Measurements from ENCODE around the gene MCC. TPM values are rescaled to one million over a fixed set of nuclear protein-coding genes. Genes with fewer than 3 reads are reported as not detected.
"Not testable (repeated sequence)": the region's sequence is repeated elsewhere in the genome, so short reads cannot be mapped to it uniquely, and the experiment has no call there.

The MCC gene
- total RNA-seq, 1 donor from 2014 or later = 15.1 TPM

GRCh38 chr5:113435575-113435974 lies 52.7 kb downstream of the MCC start:
- Histone ChIP-seq H3K4me1 (ENCODE audit: control insufficient read depth in 3 of 3, insufficient read depth in 3 of 3, low read length in 3 of 3) (no peaks in the 10 kb centered on the region), H3K9me3 (ENCODE audit: control insufficient read depth in 3 of 3, low read length in 3 of 3) (no peaks in the 10 kb centered on the region), H3K27me3 (ENCODE audit: control insufficient read depth in 3 of 3, insufficient read depth in 3 of 3, low read length in 3 of 3) (no peaks in the 10 kb centered on the region), H3K36me3 (ENCODE audit: control insufficient read depth in 3 of 3, insufficient read depth in 3 of 3, low read length in 3 of 3) (no peaks in the 10 kb centered on the region), H3K27ac (ENCODE audit: low read depth, low read length) (no peak overlapping the region), H3K4me3 (ENCODE audit: low read length in 3 of 3) (no peak overlapping the region), H3K9ac (ENCODE audit: low read depth in 1 of 3, low read length in 3 of 3) (no peak overlapping the region)

DNA sequence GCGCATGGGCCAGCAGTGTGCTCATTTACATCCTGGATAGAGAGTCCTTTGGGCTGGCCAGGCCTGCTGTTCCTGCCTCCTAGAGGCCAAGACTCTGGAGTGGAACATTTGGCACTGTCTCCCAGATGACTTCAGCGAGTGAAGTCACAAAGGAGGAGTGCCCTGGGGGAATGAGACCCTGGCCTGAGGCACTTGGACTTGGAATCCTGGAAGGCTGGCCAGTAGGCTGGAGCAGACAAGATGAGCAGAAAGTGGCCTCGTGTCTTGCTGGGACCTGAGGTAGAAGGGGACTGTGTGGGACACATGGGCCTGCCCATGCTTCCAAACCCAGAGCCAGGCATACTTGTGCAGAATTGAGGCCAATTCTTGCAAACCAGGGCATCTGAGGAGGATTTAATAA lies 53.4 kb downstream of the MCC start, which contains the start of gene TSSK1B:
TSSK1B (minus strand) TSS at position 101 of the 400 bp plus-strand sequence. CDS start 150 bp downstream, outside the sequence.
- H3K27ac ChIP-seq (ENCODE audit: low read depth, low read length) = no peak within 1 kb of the TSS
- no peak within 1 kb of the TSS for H3K9ac ChIP-seq (ENCODE audit: low read depth in 1 of 3, low read length in 3 of 3)
- no peaks in the 10 kb centered on the region for H3K9me3 ChIP-seq (ENCODE audit: control insufficient read depth in 3 of 3, low read length in 3 of 3)
- H3K4me3 ChIP-seq (ENCODE audit: low read length in 3 of 3) = no peak within 1 kb of the TSS
- H3K27me3 ChIP-seq (ENCODE audit: control insufficient read depth in 3 of 3, insufficient read depth in 3 of 3, low read length in 3 of 3) = no peaks in the 10 kb centered on the region
- H3K36me3 ChIP-seq (ENCODE audit: control insufficient read depth in 3 of 3, insufficient read depth in 3 of 3, low read length in 3 of 3) = no peaks in the 10 kb centered on the region
- H3K4me1 ChIP-seq (ENCODE audit: control insufficient read depth in 3 of 3, insufficient read depth in 3 of 3, low read length in 3 of 3) = no peaks in the 10 kb centered on the region

DNA sequence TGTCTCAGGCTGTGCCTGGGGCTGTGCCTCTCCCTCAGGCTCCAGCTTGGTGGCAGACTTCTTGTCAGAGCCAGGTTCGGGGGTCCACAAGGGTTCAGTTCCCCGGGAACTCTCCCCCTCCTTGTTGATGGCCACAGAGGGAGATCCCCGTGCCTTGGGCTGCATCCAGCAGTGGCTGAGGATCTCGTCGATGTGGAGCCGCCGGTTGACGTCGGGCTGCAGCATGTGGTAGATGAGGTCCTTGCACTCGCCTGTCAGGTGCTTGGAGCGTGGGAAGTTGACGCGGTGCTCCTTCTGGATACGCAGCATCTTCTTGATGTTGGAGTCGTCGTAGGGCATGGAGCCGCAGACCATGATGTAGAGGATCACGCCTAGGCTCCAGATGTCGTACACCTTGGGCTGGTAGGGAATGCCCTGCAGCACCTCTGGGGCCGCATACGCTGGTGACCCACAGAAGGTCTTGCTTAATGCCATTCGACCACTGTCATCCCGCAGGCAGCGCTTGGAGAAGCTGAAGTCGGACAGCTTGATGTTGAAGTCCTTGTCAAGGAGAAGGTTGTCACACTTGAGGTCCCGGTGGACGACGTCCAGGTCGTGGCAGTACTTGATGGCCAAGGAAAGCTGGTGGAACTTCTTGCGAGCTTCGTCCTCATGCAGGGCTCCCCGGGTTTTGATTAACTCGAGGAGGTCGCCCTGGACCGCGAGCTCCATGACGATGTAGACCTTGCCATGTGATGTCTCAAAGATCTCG lies 54.2 kb downstream of the MCC start:
- Histone ChIP-seq H3K9me3 (ENCODE audit: control insufficient read depth in 3 of 3, low read length in 3 of 3) (no peaks in the 10 kb centered on the region), H3K36me3 (ENCODE audit: control insufficient read depth in 3 of 3, insufficient read depth in 3 of 3, low read length in 3 of 3) (no peaks in the 10 kb centered on the region), H3K27me3 (ENCODE audit: control insufficient read depth in 3 of 3, insufficient read depth in 3 of 3, low read length in 3 of 3) (no peaks in the 10 kb centered on the region), H3K4me1 (ENCODE audit: control insufficient read depth in 3 of 3, insufficient read depth in 3 of 3, low read length in 3 of 3) (no peaks in the 10 kb centered on the region), H3K27ac (ENCODE audit: low read depth, low read length) (no peak overlapping the region), H3K9ac (ENCODE audit: low read depth in 1 of 3, low read length in 3 of 3) (no peak overlapping the region), H3K4me3 (ENCODE audit: low read length in 3 of 3) (no peak overlapping the region)

DNA sequence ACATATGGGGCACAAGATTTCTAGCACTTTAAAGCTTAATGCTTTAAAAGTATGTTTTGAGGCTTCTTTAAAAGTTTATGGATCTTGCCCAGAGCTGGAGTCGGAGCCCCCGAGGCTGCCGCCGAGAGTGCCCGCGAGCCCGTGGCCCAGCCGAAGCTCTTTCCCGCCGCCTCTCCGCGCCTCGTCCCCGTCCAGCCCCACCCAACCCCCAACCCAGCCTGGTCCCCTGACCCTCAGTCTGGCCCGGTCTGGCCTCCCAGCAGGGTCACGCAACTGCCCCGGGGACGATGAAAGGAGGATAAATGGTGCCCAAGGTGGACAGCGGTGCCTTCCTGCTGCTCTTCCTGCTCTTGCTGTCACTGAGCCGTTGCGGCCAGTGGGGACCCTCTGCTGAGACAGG lies 55.2 kb downstream of the MCC start:
- no peaks in the 10 kb centered on the region for H3K27me3 ChIP-seq (ENCODE audit: control insufficient read depth in 3 of 3, insufficient read depth in 3 of 3, low read length in 3 of 3)
- no peak overlapping the region for H3K27ac ChIP-seq (ENCODE audit: low read depth, low read length)
- no peaks in the 10 kb centered on the region for H3K36me3 ChIP-seq (ENCODE audit: control insufficient read depth in 3 of 3, insufficient read depth in 3 of 3, low read length in 3 of 3)
- no peak overlapping the region for H3K9ac ChIP-seq (ENCODE audit: low read depth in 1 of 3, low read length in 3 of 3)
- H3K4me3 ChIP-seq (ENCODE audit: low read length in 3 of 3) = no peak overlapping the region
- H3K4me1 ChIP-seq (ENCODE audit: control insufficient read depth in 3 of 3, insufficient read depth in 3 of 3, low read length in 3 of 3) = no peaks in the 10 kb centered on the region
- no peaks in the 10 kb centered on the region for H3K9me3 ChIP-seq (ENCODE audit: control insufficient read depth in 3 of 3, low read length in 3 of 3)

GRCh38 chr5:113427871-113428574 lies 60.2 kb downstream of the MCC start:
- no peaks in the 10 kb centered on the region for H3K9me3 ChIP-seq (ENCODE audit: control insufficient read depth in 3 of 3, low read length in 3 of 3)
- H3K4me1 ChIP-seq (ENCODE audit: control insufficient read depth in 3 of 3, insufficient read depth in 3 of 3, low read length in 3 of 3) = no peaks in the 10 kb centered on the region
- H3K9ac ChIP-seq (ENCODE audit: low read depth in 1 of 3, low read length in 3 of 3) = no peak overlapping the region
- no peaks in the 10 kb centered on the region for H3K27me3 ChIP-seq (ENCODE audit: control insufficient read depth in 3 of 3, insufficient read depth in 3 of 3, low read length in 3 of 3)
- no peak overlapping the region for H3K27ac ChIP-seq (ENCODE audit: low read depth, low read length)
- H3K4me3 ChIP-seq (ENCODE audit: low read length in 3 of 3) = no peak overlapping the region
- no peaks in the 10 kb centered on the region for H3K36me3 ChIP-seq (ENCODE audit: control insufficient read depth in 3 of 3, insufficient read depth in 3 of 3, low read length in 3 of 3)

DNA sequence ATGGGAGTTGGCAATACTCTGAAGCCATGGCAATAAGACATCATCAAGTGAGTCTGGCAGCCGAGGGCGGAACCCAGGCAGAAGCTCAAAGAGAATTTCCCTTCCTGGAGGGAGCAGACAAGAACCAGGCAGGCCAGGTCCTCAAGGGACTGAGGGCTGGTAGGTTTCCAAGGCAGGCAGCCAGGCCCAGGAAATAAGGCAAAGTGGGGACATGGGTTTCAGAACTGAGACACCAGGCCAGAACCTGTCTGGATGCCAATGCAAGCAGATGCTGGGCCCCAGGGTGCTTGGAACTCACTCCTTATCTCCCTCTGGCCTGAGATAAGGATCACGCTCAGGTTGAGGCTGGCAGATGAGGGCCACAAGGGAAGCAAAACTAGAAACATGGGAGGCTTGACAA lies 62.3 kb downstream of the MCC start:
- H3K4me3 ChIP-seq (ENCODE audit: low read length in 3 of 3) = no peak overlapping the region
- no peaks in the 10 kb centered on the region for H3K27me3 ChIP-seq (ENCODE audit: control insufficient read depth in 3 of 3, insufficient read depth in 3 of 3, low read length in 3 of 3)
- H3K36me3 ChIP-seq (ENCODE audit: control insufficient read depth in 3 of 3, insufficient read depth in 3 of 3, low read length in 3 of 3) = no peaks in the 10 kb centered on the region
- H3K9ac ChIP-seq (ENCODE audit: low read depth in 1 of 3, low read length in 3 of 3) = no peak overlapping the region
- H3K4me1 ChIP-seq (ENCODE audit: control insufficient read depth in 3 of 3, insufficient read depth in 3 of 3, low read length in 3 of 3) = no peaks in the 10 kb centered on the region
- H3K27ac ChIP-seq (ENCODE audit: low read depth, low read length) = no peak overlapping the region
- H3K9me3 ChIP-seq (ENCODE audit: control insufficient read depth in 3 of 3, low read length in 3 of 3) = no peaks in the 10 kb centered on the region

DNA sequence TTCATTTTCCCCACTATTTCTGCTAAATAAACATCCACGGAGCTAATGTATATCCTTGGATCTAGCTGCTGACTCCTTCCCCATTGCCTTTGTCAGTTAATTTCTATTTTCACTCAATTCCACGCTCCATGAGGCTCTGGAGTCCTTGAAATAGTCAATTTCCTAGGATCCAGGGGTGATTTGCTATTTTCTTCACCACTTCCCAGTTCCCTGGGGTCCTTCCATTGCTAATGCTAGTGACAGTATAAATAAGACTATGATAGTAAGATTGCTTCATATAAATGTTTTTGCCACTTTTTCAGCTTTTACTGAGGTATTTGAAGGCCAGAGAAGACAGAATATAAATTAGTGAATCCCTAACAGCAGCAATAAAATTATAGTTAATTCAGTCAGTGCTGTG lies 66.6 kb downstream of the MCC start:
- no peaks in the 10 kb centered on the region for H3K36me3 ChIP-seq (ENCODE audit: control insufficient read depth in 3 of 3, insufficient read depth in 3 of 3, low read length in 3 of 3)
- H3K4me1 ChIP-seq (ENCODE audit: control insufficient read depth in 3 of 3, insufficient read depth in 3 of 3, low read length in 3 of 3) = no peaks in the 10 kb centered on the region

GRCh38 chr5:113405530-113405929 lies 82.7 kb downstream of the MCC start:
- H3K36me3 ChIP-seq (ENCODE audit: control insufficient read depth in 3 of 3, insufficient read depth in 3 of 3, low read length in 3 of 3) = no peaks in the 10 kb centered on the region
- no peak overlapping the region for H3K9ac ChIP-seq (ENCODE audit: low read depth in 1 of 3, low read length in 3 of 3)
- H3K27ac ChIP-seq (ENCODE audit: low read depth, low read length) = no peak overlapping the region
- no peaks in the 10 kb centered on the region for H3K9me3 ChIP-seq (ENCODE audit: control insufficient read depth in 3 of 3, low read length in 3 of 3)
- no peak overlapping the region for H3K4me3 ChIP-seq (ENCODE audit: low read length in 3 of 3)
- no peaks in the 10 kb centered on the region for H3K4me1 ChIP-seq (ENCODE audit: control insufficient read depth in 3 of 3, insufficient read depth in 3 of 3, low read length in 3 of 3)
- no peaks in the 10 kb centered on the region for H3K27me3 ChIP-seq (ENCODE audit: control insufficient read depth in 3 of 3, insufficient read depth in 3 of 3, low read length in 3 of 3)

More for the DNA sequence above, 66.6 kb downstream of the MCC start:
- Histone ChIP-seq H3K27me3 (ENCODE audit: control insufficient read depth in 3 of 3, insufficient read depth in 3 of 3, low read length in 3 of 3) (no peaks in the 10 kb centered on the region), H3K9ac (ENCODE audit: low read depth in 1 of 3, low read length in 3 of 3) (no peak overlapping the region), H3K4me3 (ENCODE audit: low read length in 3 of 3) (no peak overlapping the region), H3K27ac (ENCODE audit: low read depth, low read length) (no peak overlapping the region), H3K9me3 (ENCODE audit: control insufficient read depth in 3 of 3, low read length in 3 of 3) (no peaks in the 10 kb centered on the region)

- no peaks in the 10 kb centered on the region for H3K27me3 ChIP-seq (ENCODE audit: control insufficient read depth in 3 of 3, insufficient read depth in 3 of 3, low read length in 3 of 3)
- H3K4me3 ChIP-seq (ENCODE audit: low read length in 3 of 3) = no peak overlapping the region
- no peak overlapping the region for H3K9ac ChIP-seq (ENCODE audit: low read depth in 1 of 3, low read length in 3 of 3)
- H3K36me3 ChIP-seq (ENCODE audit: control insufficient read depth in 3 of 3, insufficient read depth in 3 of 3, low read length in 3 of 3) = no peaks in the 10 kb centered on the region
- no peak overlapping the region for H3K27ac ChIP-seq (ENCODE audit: low read depth, low read length)
- H3K9me3 ChIP-seq (ENCODE audit: control insufficient read depth in 3 of 3, low read length in 3 of 3) = no peaks in the 10 kb centered on the region
- no peaks in the 10 kb centered on the region for H3K4me1 ChIP-seq (ENCODE audit: control insufficient read depth in 3 of 3, insufficient read depth in 3 of 3, low read length in 3 of 3)
Measured at GRCh38 chr5:113404269-113404668, 84.0 kb downstream of the MCC start.

DNA sequence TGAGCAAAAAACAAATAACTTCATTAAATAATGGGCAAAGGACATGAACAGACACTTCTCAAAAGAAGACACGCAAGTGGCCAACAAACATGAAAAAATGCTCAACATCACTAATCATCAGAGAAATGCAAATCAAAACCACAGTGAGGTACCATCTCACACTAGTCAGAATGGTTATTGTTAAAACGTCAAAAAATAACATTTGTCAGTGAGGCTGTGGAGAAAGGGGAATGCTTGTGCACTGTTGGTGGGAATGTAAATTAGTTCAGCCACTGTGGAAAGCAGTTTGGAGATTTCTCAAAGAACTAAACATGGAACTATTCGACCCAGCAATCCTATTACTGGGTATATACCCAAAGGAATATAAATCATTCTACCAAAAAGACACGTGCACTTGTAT lies 90.3 kb downstream of the MCC start:
- not testable (repeated sequence) for H3K27ac ChIP-seq (ENCODE audit: low read depth, low read length)

More for the DNA sequence above, 90.3 kb downstream of the MCC start:
- not testable (repeated sequence) for H3K9ac ChIP-seq (ENCODE audit: low read depth in 1 of 3, low read length in 3 of 3); H3K4me3 ChIP-seq (ENCODE audit: low read length in 3 of 3); H3K27me3 ChIP-seq (ENCODE audit: control insufficient read depth in 3 of 3, insufficient read depth in 3 of 3, low read length in 3 of 3); H3K36me3 ChIP-seq (ENCODE audit: control insufficient read depth in 3 of 3, insufficient read depth in 3 of 3, low read length in 3 of 3); H3K9me3 ChIP-seq (ENCODE audit: control insufficient read depth in 3 of 3, low read length in 3 of 3); H3K4me1 ChIP-seq (ENCODE audit: control insufficient read depth in 3 of 3, insufficient read depth in 3 of 3, low read length in 3 of 3)
